ENCODE measurements around the gene HTR3A. TPM values are rescaled to one million over a fixed set of nuclear protein-coding genes. Genes with fewer than 3 reads are reported as not detected.
A peak's percentile ranks its signal among the peaks of the same experiment; 100 is the strongest.

The HTR3A gene
- total RNA-seq, 2 experiments from 2014 or later: not detected

- Histone ChIP-seq H3K27me3 (ENCODE audit: control insufficient read depth in 1 of 2, insufficient read depth in 2 of 2, low read length in 2 of 2) (no peaks in the 10 kb centered on the region), H3K27ac (ENCODE audit: low read depth in 1 of 2, low read length in 2 of 2) (no peak overlapping the region), H3K36me3 (ENCODE audit: insufficient read depth, low read length) (no peaks in the 10 kb centered on the region), H3K4me3 (ENCODE audit: low read length) (no peak overlapping the region), H3K9me3 (ENCODE audit: control insufficient read depth in 1 of 2, insufficient read depth in 1 of 2, low read length in 2 of 2) (no peaks in the 10 kb centered on the region), H3K4me1 (ENCODE audit: insufficient read depth, low read length) (peaks cover 5% of the 10 kb centered on the region)
- DNase-seq: peak in 5 of 14 experiments; percentile 9 to 69 (median 57)
- Mint-ChIP-seq H3K9me3 (no peaks in the 10 kb centered on the region), H3K4me1 (ENCODE audit: low read depth) (peaks cover 8% of the 10 kb centered on the region), H3K4me3 (no peak overlapping the region), H3K27me3 (peaks cover 11% of the 10 kb centered on the region), H3K27ac (no peak overlapping the region), H3K36me3 (ENCODE audit: low read depth) (no peaks in the 10 kb centered on the region)
- peak; percentile 33 for TF ChIP-seq CTCF (IDR thresholded peaks at IDR 0.05)
- ChIA-PET POLR2A (interaction anchor here (1.1 kb wide), 1 partner anchor 78 kb away, joined by 3 read pairs; no protein-coding TSS in a partner anchor), CTCF (no interaction called here)
- peak; percentile 71 for ATAC-seq (ENCODE audit: poor library complexity)
- intact Hi-C loops (cut with DNase I, micrococcal nuclease): no loop called here
Observed at GRCh38 chr11:114026355-114026754, 51.4 kb downstream of the HTR3A start.

- CTCF ChIA-PET: interaction anchor here (1.6 kb wide), 1 partner anchor 234 kb away, joined by 3 read pairs; no protein-coding TSS in a partner anchor
- Histone ChIP-seq H3K27ac (ENCODE audit: low read depth in 1 of 2, low read length in 2 of 2) (no peak overlapping the region), H3K36me3 (ENCODE audit: insufficient read depth, low read length) (no peaks in the 10 kb centered on the region), H3K4me1 (ENCODE audit: insufficient read depth, low read length) (peaks cover 5% of the 10 kb centered on the region), H3K4me3 (ENCODE audit: low read length) (no peak overlapping the region), H3K27me3 (ENCODE audit: control insufficient read depth in 1 of 2, insufficient read depth in 2 of 2, low read length in 2 of 2) (no peaks in the 10 kb centered on the region), H3K9me3 (ENCODE audit: control insufficient read depth in 1 of 2, insufficient read depth in 1 of 2, low read length in 2 of 2) (no peaks in the 10 kb centered on the region)
- no peak for TF ChIP-seq CTCF (IDR thresholded peaks at IDR 0.05)
- DNase-seq: no peak
- no peak for ATAC-seq (ENCODE audit: poor library complexity)
- POLR2A ChIA-PET: no interaction called here
- no peak overlapping the region for H3K4me3 Mint-ChIP-seq
- intact Hi-C loops (cut with DNase I, micrococcal nuclease): no loop called here
- peaks cover 11% of the 10 kb centered on the region for H3K27me3 Mint-ChIP-seq
- no peaks in the 10 kb centered on the region for H3K36me3 Mint-ChIP-seq (ENCODE audit: low read depth)
- H3K27ac Mint-ChIP-seq: no peak overlapping the region
- H3K9me3 Mint-ChIP-seq: no peaks in the 10 kb centered on the region
- H3K4me1 Mint-ChIP-seq (ENCODE audit: low read depth): peaks cover 8% of the 10 kb centered on the region
Observed at GRCh38 chr11:114027391-114027790, 52.5 kb downstream of the HTR3A start.

GRCh38 chr11:114027926-114028325, 53.0 kb downstream of the HTR3A start:
- no peak for TF ChIP-seq CTCF (IDR thresholded peaks at IDR 0.05)
- POLR2A ChIA-PET: no interaction called here
- no peaks in the 10 kb centered on the region for H3K9me3 Mint-ChIP-seq

More at GRCh38 chr11:114027926-114028325, 53.0 kb downstream of the HTR3A start:
- Mint-ChIP-seq H3K4me3 (no peak overlapping the region), H3K27me3 (peaks cover 11% of the 10 kb centered on the region), H3K4me1 (ENCODE audit: low read depth) (peaks cover 8% of the 10 kb centered on the region), H3K27ac (no peak overlapping the region), H3K36me3 (ENCODE audit: low read depth) (no peaks in the 10 kb centered on the region)
- Histone ChIP-seq H3K4me3 (ENCODE audit: low read length) (no peak overlapping the region), H3K36me3 (ENCODE audit: insufficient read depth, low read length) (no peaks in the 10 kb centered on the region), H3K27me3 (ENCODE audit: control insufficient read depth in 1 of 2, insufficient read depth in 2 of 2, low read length in 2 of 2) (no peaks in the 10 kb centered on the region), H3K9me3 (ENCODE audit: control insufficient read depth in 1 of 2, insufficient read depth in 1 of 2, low read length in 2 of 2) (no peaks in the 10 kb centered on the region), H3K4me1 (ENCODE audit: insufficient read depth, low read length) (peaks cover 5% of the 10 kb centered on the region), H3K27ac (ENCODE audit: low read depth in 1 of 2, low read length in 2 of 2) (no peak overlapping the region)
- DNase-seq (no peak), ATAC-seq (ENCODE audit: poor library complexity) (no peak)
- CTCF ChIA-PET: interaction anchor here (1.1 to 1.6 kb wide), 2 partner anchors 233 kb away, joined by 3 read pairs; no protein-coding TSS in a partner anchor
- intact Hi-C loops (cut with DNase I, micrococcal nuclease): no loop called here
